LHCN-M2 (cell line): ENCODE data around the gene MYO5A. TPM values are rescaled to one million over a fixed set of nuclear protein-coding genes. Genes with fewer than 3 reads are reported as not detected.
A peak's percentile ranks its signal among the peaks of the same experiment; 100 is the strongest.

Source experiments
- DNase-seq: peaks from one replicate; pipeline ENCODE4 v3.0.0-alpha.2; 2012; ENCODE audit warnings: low read depth
- total RNA-seq: library from RNA; depleted of rRNA; stranded (reverse); fragments of >200 nt; gene quantifications from 2 replicates; pipeline ENCODE4 v1.2.3, GENCODE V29; 2014

MYO5A gene
- total RNA-seq, 1 experiment from 2014 or later: 51.9 TPM

- peak; percentile 86 for DNase-seq
Measured at GRCh38 chr15:52362497-52362896, 166.2 kb downstream of the MYO5A start.

GRCh38 chr15:52361975-52362494 lies 166.6 kb downstream of the MYO5A start:
- no peak for DNase-seq

- no peak for DNase-seq
Measured at GRCh38 chr15:52361494-52361893, 167.2 kb downstream of the MYO5A start.

- DNase-seq: no peak
Measured at GRCh38 chr15:52360229-52361203, 168.2 kb downstream of the MYO5A start.

- no peak for DNase-seq
Measured at GRCh38 chr15:52359722-52360121, 169.0 kb downstream of the MYO5A start.

GRCh38 chr15:52357949-52358348 lies 170.7 kb downstream of the MYO5A start:
- no peak for DNase-seq

GRCh38 chr15:52352086-52352485 lies 176.6 kb downstream of the MYO5A start:
- DNase-seq: no peak

- no peak for DNase-seq
Measured at GRCh38 chr15:52351206-52351908, 177.3 kb downstream of the MYO5A start.

- DNase-seq: no peak
Measured at GRCh38 chr15:52350423-52350822, 178.3 kb downstream of the MYO5A start.

- peak; percentile 33 for DNase-seq
Measured at GRCh38 chr15:52349052-52349700, 179.5 kb downstream of the MYO5A start.

GRCh38 chr15:52348056-52348745 lies 180.5 kb downstream of the MYO5A start:
- DNase-seq: no peak

GRCh38 chr15:52344592-52344991 lies 184.1 kb downstream of the MYO5A start:
- DNase-seq: no peak

GRCh38 chr15:52343831-52344230 lies 184.8 kb downstream of the MYO5A start:
- no peak for DNase-seq

GRCh38 chr15:52340093-52340492 lies 188.6 kb downstream of the MYO5A start:
- peak; percentile 85 for DNase-seq

- DNase-seq: no peak
Measured at GRCh38 chr15:52338891-52339290, 189.8 kb downstream of the MYO5A start.

- no peak for DNase-seq
Measured at GRCh38 chr15:52338058-52338457, 190.6 kb downstream of the MYO5A start.

- DNase-seq: peak; percentile 83
Measured at GRCh38 chr15:52337198-52337853, 191.4 kb downstream of the MYO5A start.

- DNase-seq: no peak
Measured at GRCh38 chr15:52336529-52336928, 192.2 kb downstream of the MYO5A start.

- DNase-seq: no peak
Measured at GRCh38 chr15:52334491-52335160, 194.1 kb downstream of the MYO5A start.
